ENCODE results near the gene CNOT10.

DNA sequence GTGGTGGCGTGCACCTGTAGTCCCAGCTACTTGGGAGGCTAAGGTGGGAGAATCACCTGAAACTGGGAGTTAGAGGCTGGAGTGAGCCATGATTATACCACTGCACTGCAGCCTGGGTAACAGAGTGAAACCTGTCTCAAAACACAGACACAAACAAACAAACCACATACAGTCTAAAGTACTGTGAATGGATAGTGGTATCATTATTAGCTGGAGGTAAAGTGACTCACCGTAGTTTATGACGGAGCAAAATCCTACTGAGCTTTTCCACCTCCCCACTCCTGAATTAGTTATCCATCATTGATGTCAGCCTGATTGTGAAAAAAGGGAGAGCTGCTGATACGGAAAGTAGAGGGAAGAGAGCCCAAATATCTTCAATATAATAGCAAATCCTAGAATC lies 3.2 kb upstream of the CNOT10 start:
- TF ChIP-seq POLR2AphosphoS5 (IDR thresholded peaks at IDR 0.05) (no peak), POLR2A (IDR thresholded peaks at IDR 0.05) (no peak)

Measured in suprapubic skin (tissue), 4 donors.